ENCODE measurements around the gene PKP4.

Gene PKP4

GRCh38 chr2:158546412-158547144 lies 89.8 kb downstream of the PKP4 start:
- no peak for DNase-seq

GRCh38 chr2:158553257-158553656 lies 96.5 kb downstream of the PKP4 start:
- DNase-seq = no peak

GRCh38 chr2:158554996-158555395 lies 98.2 kb downstream of the PKP4 start:
- no peak for DNase-seq

- DNase-seq = no peak
Measured at GRCh38 chr2:158556124-158556523, 99.4 kb downstream of the PKP4 start.

- no peak for DNase-seq
Measured at GRCh38 chr2:158557752-158558151, 101.0 kb downstream of the PKP4 start.

GRCh38 chr2:158559252-158559651 lies 102.5 kb downstream of the PKP4 start:
- no peak for DNase-seq

GRCh38 chr2:158560259-158560658 lies 103.5 kb downstream of the PKP4 start:
- no peak for DNase-seq

- DNase-seq = no peak
Measured at GRCh38 chr2:158561054-158561453, 104.3 kb downstream of the PKP4 start.

- no peak for DNase-seq
Measured at GRCh38 chr2:158567208-158567607, 110.5 kb downstream of the PKP4 start.

GRCh38 chr2:158569284-158569683 lies 112.5 kb downstream of the PKP4 start:
- DNase-seq = no peak

GRCh38 chr2:158570869-158571268 lies 114.1 kb downstream of the PKP4 start:
- DNase-seq = no peak

- no peak for DNase-seq
Measured at GRCh38 chr2:158573739-158574138, 117.0 kb downstream of the PKP4 start.

GRCh38 chr2:158575051-158575635 lies 118.4 kb downstream of the PKP4 start:
- no peak for DNase-seq

GRCh38 chr2:158577141-158577540 lies 120.4 kb downstream of the PKP4 start:
- no peak for DNase-seq

GRCh38 chr2:158578703-158579330 lies 122.1 kb downstream of the PKP4 start:
- no peak for DNase-seq

- no peak for DNase-seq
Measured at GRCh38 chr2:158579928-158580327, 123.2 kb downstream of the PKP4 start.

GRCh38 chr2:158580760-158581159 lies 124.0 kb downstream of the PKP4 start:
- peak; percentile 34 for DNase-seq

GRCh38 chr2:158582670-158583069 lies 125.9 kb downstream of the PKP4 start:
- DNase-seq = no peak

GRCh38 chr2:158583923-158584322 lies 127.2 kb downstream of the PKP4 start:
- DNase-seq = no peak

GRCh38 chr2:158586491-158586890 lies 129.7 kb downstream of the PKP4 start:
- DNase-seq = no peak

GRCh38 chr2:158589303-158589702 lies 132.6 kb downstream of the PKP4 start:
- DNase-seq = no peak

- peak; percentile 58 for DNase-seq
Measured at GRCh38 chr2:158598862-158599517, 142.2 kb downstream of the PKP4 start.

GRCh38 chr2:158599609-158600008 lies 142.9 kb downstream of the PKP4 start:
- no peak for DNase-seq

Measured in NCI-H748 treated with DMSO at 0.1 percent for 48 hours (cell line).